Measurements from ENCODE around the gene TARBP1.

DNA sequence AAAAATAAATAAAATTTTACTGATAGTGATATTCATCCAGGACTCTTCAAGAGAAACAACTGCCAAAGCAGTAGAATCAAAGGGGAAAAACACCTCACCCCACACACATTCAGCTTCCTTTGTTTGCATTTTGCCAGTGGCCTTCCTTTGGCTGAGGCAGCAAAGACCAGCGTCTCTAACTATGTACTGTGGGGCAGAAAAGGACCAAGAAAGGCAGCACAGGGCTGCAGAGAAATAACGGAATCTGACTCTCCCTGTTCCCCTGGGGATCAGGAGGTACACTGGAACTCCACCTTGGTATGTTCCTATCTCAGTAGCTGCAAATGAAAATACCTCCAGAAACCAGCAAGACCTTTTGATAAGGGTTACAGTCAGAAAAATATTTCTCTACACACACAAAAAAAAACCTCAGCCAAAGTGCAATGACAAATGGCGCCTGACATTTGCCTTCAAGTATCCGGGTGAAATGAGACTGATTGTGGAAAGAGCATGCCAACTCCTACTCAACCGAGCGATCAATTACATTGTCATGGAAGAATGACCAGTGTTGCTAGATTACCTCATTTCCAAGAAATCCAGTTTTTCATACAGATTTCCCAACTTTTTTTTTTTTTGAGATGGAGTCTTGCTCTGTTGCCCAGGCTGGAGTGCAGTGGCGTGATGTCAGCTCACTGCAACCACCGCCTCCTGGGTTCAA is 50.9 kb downstream of the TARBP1 start:
- TF ChIP-seq, protein P1, sequence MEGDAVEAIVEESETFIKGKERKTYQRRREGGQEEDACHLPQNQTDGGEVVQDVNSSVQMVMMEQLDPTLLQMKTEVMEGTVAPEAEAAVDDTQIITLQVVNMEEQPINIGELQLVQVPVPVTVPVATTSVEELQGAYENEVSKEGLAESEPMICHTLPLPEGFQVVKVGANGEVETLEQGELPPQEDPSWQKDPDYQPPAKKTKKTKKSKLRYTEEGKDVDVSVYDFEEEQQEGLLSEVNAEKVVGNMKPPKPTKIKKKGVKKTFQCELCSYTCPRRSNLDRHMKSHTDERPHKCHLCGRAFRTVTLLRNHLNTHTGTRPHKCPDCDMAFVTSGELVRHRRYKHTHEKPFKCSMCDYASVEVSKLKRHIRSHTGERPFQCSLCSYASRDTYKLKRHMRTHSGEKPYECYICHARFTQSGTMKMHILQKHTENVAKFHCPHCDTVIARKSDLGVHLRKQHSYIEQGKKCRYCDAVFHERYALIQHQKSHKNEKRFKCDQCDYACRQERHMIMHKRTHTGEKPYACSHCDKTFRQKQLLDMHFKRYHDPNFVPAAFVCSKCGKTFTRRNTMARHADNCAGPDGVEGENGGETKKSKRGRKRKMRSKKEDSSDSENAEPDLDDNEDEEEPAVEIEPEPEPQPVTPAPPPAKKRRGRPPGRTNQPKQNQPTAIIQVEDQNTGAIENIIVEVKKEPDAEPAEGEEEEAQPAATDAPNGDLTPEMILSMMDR (IDR thresholded peaks at IDR 0.05): no peak
- no peak for TF ChIP-seq POLR2A (IDR thresholded peaks at IDR 0.05)
